ELF-1 (cell line): ENCODE measurements around the gene MAGI1.

Source experiments
- DNase-seq: peaks from one replicate; pipeline ENCODE4 v3.0.0-alpha.2; 2016; ENCODE audit warnings: low read depth, low spot score

Gene MAGI1

GRCh38 chr3:65596029-65596300 lies 442.8 kb downstream of the MAGI1 start:
- DNase-seq = no peak

GRCh38 chr3:65595222-65596028 lies 443.3 kb downstream of the MAGI1 start:
- no peak for DNase-seq

- no peak for DNase-seq
These were observed 444.7 kb downstream of the MAGI1 start for GRCh38 chr3:65593780-65594752.

GRCh38 chr3:65591313-65591712 lies 447.4 kb downstream of the MAGI1 start:
- DNase-seq = no peak

GRCh38 chr3:65588884-65589283 lies 449.8 kb downstream of the MAGI1 start:
- no peak for DNase-seq

- DNase-seq = no peak
These were observed 450.9 kb downstream of the MAGI1 start for GRCh38 chr3:65587650-65588439.

- no peak for DNase-seq
These were observed 453.8 kb downstream of the MAGI1 start for GRCh38 chr3:65584913-65585312.

- no peak for DNase-seq
These were observed 454.7 kb downstream of the MAGI1 start for GRCh38 chr3:65584002-65584401.

- no peak for DNase-seq
These were observed 455.5 kb downstream of the MAGI1 start for GRCh38 chr3:65583188-65583587.

GRCh38 chr3:65582012-65582717 lies 456.6 kb downstream of the MAGI1 start:
- DNase-seq = no peak

- no peak for DNase-seq
These were observed 457.4 kb downstream of the MAGI1 start for GRCh38 chr3:65581313-65581712.

GRCh38 chr3:65578861-65579260 lies 459.9 kb downstream of the MAGI1 start:
- no peak for DNase-seq

GRCh38 chr3:65577843-65578430 lies 460.8 kb downstream of the MAGI1 start:
- DNase-seq = no peak

- DNase-seq = no peak
These were observed 461.8 kb downstream of the MAGI1 start for GRCh38 chr3:65576966-65577365.

GRCh38 chr3:65576228-65576627 lies 462.5 kb downstream of the MAGI1 start:
- DNase-seq = no peak

GRCh38 chr3:65575376-65575840 lies 463.3 kb downstream of the MAGI1 start:
- DNase-seq = no peak

- DNase-seq = no peak
These were observed 465.1 kb downstream of the MAGI1 start for GRCh38 chr3:65573548-65574116.

- DNase-seq = no peak
These were observed 466.4 kb downstream of the MAGI1 start for GRCh38 chr3:65572175-65572777.

- no peak for DNase-seq
These were observed 468.8 kb downstream of the MAGI1 start for GRCh38 chr3:65569845-65570405.

GRCh38 chr3:65569129-65569528 lies 469.6 kb downstream of the MAGI1 start:
- DNase-seq = no peak
